ENCODE data around the gene MDM4. TPM values are rescaled to one million over a fixed set of nuclear protein-coding genes. Genes with fewer than 3 reads are reported as not detected.
A peak's percentile ranks its signal among the peaks of the same experiment; 100 is the strongest.

MDM4 gene
- total RNA-seq, 2 experiments from 2014 or later = 72.2 to 72.4 TPM

DNA sequence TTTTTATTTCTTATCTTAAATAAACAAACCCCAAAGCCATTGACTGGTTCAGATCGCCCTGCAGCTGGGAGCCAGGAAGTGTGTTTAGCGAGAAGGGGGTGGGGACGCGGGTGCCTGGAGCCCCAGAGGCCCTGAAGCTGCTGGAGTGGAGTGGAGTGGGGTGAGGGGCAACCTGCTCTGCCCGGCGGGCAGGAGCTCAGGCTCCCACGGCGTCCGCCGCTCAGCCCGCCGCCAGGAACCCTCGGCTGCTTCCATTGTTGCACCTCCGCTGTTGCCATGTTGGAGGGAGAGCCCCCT lies 22.3 kb upstream of the MDM4 start:
- H3K27me3 Mint-ChIP-seq (ENCODE audit: low read depth) = peaks cover 2% of the 10 kb centered on the region
- peak; percentile 59 for ATAC-seq
- H3K9me3 Mint-ChIP-seq (ENCODE audit: insufficient read depth) = no peaks in the 10 kb centered on the region
- H3K4me3 Mint-ChIP-seq = peak overlapping the region; percentile 77
- H3K36me3 Mint-ChIP-seq (ENCODE audit: low read depth) = peaks cover 5% of the 10 kb centered on the region
- peak overlapping the region; percentile 89 for H3K27ac Mint-ChIP-seq
- peaks cover 53% of the 10 kb centered on the region for H3K4me1 Mint-ChIP-seq (ENCODE audit: low read depth)
- ChIA-PET CTCF (interaction anchor here (0.8 to 18.9 kb wide), 15 partner anchors 8 to 736 kb away, joined by 3 to 1090 read pairs (median 7); no protein-coding TSS in a partner anchor), POLR2A (interaction anchor here (0.8 to 3.4 kb wide), 13 partner anchors 9 to 93 kb away, joined by 3 to 27 read pairs (median 5); partner anchors contain the start of gene MDM4)
- peak; percentile 71 for DNase-seq

DNA sequence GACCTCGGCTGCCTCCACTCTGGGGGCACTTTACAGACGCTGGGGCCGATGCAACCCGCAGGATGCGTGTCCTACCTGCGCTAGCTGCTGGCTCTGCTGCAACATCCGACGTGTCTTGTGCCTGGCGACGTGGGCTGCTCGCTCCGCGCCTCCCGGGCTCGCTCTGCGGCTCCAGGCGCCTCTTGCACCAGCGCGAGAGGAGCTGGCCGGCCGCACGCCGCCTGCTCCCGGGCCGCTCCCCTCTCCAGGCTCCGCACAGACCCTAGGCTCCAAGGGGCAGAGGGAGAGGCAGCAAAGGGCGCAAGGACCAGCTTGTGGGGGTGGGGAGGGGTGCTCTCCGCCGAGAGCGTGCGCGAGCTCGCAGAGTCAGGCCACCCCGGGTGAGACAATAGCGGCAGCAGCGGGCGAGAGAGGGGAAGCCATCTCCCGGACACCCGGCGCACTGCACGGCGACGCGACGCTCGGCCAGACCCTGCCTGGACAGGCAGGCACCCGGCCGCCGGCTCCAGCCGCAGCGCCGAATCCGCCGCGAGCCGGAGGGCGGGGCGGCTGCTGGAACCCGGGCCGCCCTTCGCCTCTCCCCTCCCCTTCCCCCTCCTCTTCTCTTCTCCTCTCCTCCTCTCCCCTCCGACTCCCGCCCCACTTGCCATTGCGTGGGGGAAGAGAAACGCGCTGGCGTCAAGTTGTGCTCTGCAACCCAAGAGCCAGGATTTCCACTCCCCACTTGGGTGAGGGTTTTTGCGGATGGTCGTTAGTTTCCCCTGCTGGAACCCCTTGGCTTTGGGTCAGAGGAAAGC lies 21.7 kb upstream of the MDM4 start, which contains the start of gene PIK3C2B:
Gene PIK3C2B (minus strand): TSS at position 525 of the 797 bp plus-strand sequence. CDS start 25,003 bp downstream, outside the sequence.
- peaks cover 4% of the 10 kb centered on the region for H3K36me3 Mint-ChIP-seq (ENCODE audit: low read depth)
- peaks cover 58% of the 10 kb centered on the region for H3K4me1 Mint-ChIP-seq (ENCODE audit: low read depth)
- peak within 1 kb of the TSS; percentile 77 for H3K4me3 Mint-ChIP-seq
- peak; percentile 86 for ATAC-seq
- peak within 1 kb of the TSS; percentile 89 for H3K27ac Mint-ChIP-seq
- ChIA-PET CTCF (interaction anchor here (0.8 to 18.9 kb wide), 18 partner anchors 8 to 735 kb away, joined by 3 to 1090 read pairs (median 6); no protein-coding TSS in a partner anchor), POLR2A (interaction anchor here (0.8 to 3.4 kb wide), 15 partner anchors 9 to 93 kb away, joined by 3 to 27 read pairs (median 5); partner anchors contain the start of gene MDM4)
- DNase-seq = peak; percentile 80
- no peaks in the 10 kb centered on the region for H3K9me3 Mint-ChIP-seq (ENCODE audit: insufficient read depth)
- peaks cover 2% of the 10 kb centered on the region for H3K27me3 Mint-ChIP-seq (ENCODE audit: low read depth)

DNA sequence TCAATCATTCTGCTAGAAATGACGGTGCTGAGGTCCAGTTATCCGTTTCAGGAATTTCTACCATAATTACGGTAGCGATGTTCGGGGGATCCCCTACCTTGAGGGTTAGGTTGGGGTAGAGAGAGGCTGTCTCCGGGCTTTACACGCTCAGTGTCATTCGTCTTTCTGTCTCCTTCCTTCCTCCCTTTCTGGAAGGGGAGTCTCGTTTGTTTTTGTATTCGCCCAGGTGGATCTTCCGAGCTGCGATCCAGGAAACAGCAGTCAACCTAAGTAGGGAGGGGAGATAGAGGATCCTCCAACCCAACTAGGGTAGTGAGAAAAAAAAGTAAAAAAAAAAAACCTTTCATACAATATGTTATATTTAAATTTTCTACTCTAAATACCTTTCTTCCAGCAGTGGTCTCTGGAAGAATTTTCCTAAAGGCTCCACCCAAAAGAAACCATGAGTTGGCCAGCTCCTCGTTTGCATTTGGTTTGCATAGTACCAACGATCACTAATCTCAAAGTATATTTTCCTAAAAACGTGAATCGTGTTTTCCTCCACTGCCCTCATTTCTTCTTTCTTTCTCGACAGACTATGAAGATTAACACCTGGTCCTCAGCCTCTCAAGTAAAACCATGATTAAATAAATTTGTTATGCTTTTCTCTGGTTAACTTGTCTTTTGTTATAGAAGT lies 21.0 kb upstream of the MDM4 start:
- peaks cover 2% of the 10 kb centered on the region for H3K27me3 Mint-ChIP-seq (ENCODE audit: low read depth)
- H3K36me3 Mint-ChIP-seq (ENCODE audit: low read depth) = no peaks in the 10 kb centered on the region
- no peaks in the 10 kb centered on the region for H3K9me3 Mint-ChIP-seq (ENCODE audit: insufficient read depth)
- H3K4me3 Mint-ChIP-seq = peak overlapping the region; percentile 77
- peaks cover 55% of the 10 kb centered on the region for H3K4me1 Mint-ChIP-seq (ENCODE audit: low read depth)
- peak; percentile 43 for ATAC-seq
- ChIA-PET CTCF (interaction anchor here (0.8 to 18.9 kb wide), 13 partner anchors 7 to 312 kb away, joined by 3 to 1090 read pairs (median 11); no protein-coding TSS in a partner anchor), POLR2A (interaction anchor here (0.6 to 3.4 kb wide), 11 partner anchors 11 to 250 kb away, joined by 3 to 27 read pairs (median 5); partner anchors contain the start of gene MDM4)
- H3K27ac Mint-ChIP-seq = peak overlapping the region; percentile 80
- DNase-seq = no peak

DNA sequence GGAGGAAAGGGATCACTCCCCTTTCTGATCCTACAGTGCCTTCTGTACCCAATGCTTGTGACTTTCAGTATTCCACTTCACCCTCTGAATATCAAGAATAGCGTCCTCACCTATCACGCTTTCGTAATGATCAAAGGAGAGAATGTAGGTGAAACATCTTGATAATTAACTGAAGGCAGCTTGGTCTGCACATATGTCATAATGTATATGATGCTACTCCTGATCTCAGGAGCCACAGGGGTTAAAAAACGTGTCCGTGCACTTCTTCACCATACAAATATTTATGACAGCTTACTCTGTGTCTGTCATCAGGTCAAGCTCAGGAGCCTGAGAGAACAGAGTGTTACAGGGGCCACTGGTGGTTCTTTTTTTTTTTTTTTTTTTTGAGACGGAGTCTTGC lies 20.4 kb upstream of the MDM4 start:
- peak overlapping the region; percentile 36 for H3K27ac Mint-ChIP-seq
- H3K4me1 Mint-ChIP-seq (ENCODE audit: low read depth) = peaks cover 51% of the 10 kb centered on the region
- POLR2A ChIA-PET = interaction anchor here (0.6 to 2.5 kb wide), 7 partner anchors 11 to 249 kb away, joined by 3 to 27 read pairs (median 4); partner anchors contain the start of gene MDM4
- CTCF ChIA-PET = interaction anchor here (0.9 to 18.9 kb wide), 9 partner anchors 10 to 311 kb away, joined by 3 to 1090 read pairs (median 14); no protein-coding TSS in a partner anchor
- peak overlapping the region; percentile 77 for H3K4me3 Mint-ChIP-seq
- ATAC-seq (no peak), DNase-seq (no peak)
- H3K36me3 Mint-ChIP-seq (ENCODE audit: low read depth) = no peaks in the 10 kb centered on the region
- H3K27me3 Mint-ChIP-seq (ENCODE audit: low read depth) = peaks cover 2% of the 10 kb centered on the region
- no peaks in the 10 kb centered on the region for H3K9me3 Mint-ChIP-seq (ENCODE audit: insufficient read depth)

DNA sequence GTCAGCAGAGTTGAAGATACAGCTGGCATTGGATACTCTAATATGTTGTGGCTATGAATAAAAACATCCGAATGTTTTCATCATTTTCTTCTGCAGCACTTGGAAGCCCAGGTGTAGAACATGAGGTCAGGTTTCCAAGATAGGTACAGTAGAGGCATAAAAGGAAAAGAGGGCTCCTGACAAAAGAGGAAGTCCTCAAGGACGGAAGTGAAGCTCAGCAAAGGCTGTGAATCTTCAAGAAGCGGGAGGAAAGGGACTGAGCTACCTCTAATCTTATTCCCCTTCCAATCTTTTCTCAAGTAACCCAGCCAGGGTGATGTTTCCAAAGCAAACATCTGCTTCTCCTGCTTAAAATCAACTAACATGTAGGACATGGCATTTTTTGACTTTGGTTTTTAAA lies 17.2 kb upstream of the MDM4 start:
- H3K9me3 Mint-ChIP-seq (ENCODE audit: insufficient read depth) = no peaks in the 10 kb centered on the region

DNA sequence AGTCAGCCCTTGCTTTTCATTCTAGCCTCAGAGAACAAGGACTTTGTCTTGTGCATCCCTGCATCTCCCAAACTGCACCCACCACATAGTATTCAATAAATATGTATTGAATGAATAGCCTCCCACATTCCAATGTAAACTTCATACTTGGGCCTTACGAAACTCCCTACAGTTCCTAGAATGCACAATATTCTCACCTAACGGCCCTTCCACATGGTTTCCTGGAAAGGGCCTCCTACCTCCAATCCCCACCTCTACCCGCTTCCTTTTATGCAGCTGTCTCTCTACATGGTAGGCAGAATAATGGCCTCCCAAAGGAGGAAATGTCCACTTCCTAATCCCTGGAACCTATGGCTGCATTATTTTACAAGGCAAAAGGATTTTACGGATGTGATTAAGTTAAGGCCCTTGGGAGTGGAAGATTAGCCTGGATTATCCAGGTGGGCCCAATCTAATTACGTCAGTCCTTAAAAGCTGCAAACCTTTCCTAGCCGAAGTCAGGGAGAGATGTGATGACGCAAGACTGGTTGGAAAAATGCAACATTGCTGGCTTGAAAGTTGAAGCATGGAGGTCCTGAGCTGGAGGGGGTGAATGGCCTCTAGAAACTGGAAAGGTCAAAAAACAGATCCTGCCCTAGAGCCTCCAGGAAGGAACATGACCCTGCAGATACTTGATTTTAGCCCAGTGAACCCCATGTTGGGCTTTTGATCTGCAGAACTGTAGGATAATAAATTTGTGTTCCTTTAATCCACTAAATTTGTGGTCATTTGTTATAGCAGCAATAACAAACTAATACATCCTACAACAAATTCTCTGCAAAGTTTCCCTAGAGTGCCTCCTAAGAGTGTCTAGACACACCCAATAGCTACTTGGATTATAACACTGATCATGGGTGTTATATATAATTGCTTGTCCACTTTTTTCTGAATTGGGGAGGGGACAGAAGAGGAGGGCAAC lies 16.4 kb upstream of the MDM4 start:
- ATAC-seq (no peak), DNase-seq (no peak)
- ChIA-PET CTCF (interaction anchor here (0.9 to 18.9 kb wide), 10 partner anchors 16 to 307 kb away, joined by 3 to 1090 read pairs (median 4); partner anchors contain the start of gene MDM4), POLR2A (interaction anchor here (1.6 kb wide), 1 partner anchor 7 kb away, joined by 7 read pairs; no protein-coding TSS in a partner anchor)
- no peaks in the 10 kb centered on the region for H3K36me3 Mint-ChIP-seq (ENCODE audit: low read depth)
- peaks cover 32% of the 10 kb centered on the region for H3K4me1 Mint-ChIP-seq (ENCODE audit: low read depth)
- H3K27ac Mint-ChIP-seq = no peak overlapping the region
- peaks cover 2% of the 10 kb centered on the region for H3K27me3 Mint-ChIP-seq (ENCODE audit: low read depth)
- no peaks in the 10 kb centered on the region for H3K9me3 Mint-ChIP-seq (ENCODE audit: insufficient read depth)
- no peak overlapping the region for H3K4me3 Mint-ChIP-seq

More for the DNA sequence above, 17.2 kb upstream of the MDM4 start:
- ChIA-PET POLR2A (interaction anchor here (1.0 to 1.6 kb wide), 2 partner anchors 7 to 50 kb away, joined by 3 to 7 read pairs; no protein-coding TSS in a partner anchor), CTCF (interaction anchor here (1.5 to 18.9 kb wide), 5 partner anchors 17 to 293 kb away, joined by 3 to 1090 read pairs (median 7); partner anchors contain the start of gene MDM4)
- Mint-ChIP-seq H3K36me3 (ENCODE audit: low read depth) (no peaks in the 10 kb centered on the region), H3K27me3 (ENCODE audit: low read depth) (peaks cover 2% of the 10 kb centered on the region), H3K27ac (no peak overlapping the region), H3K4me1 (ENCODE audit: low read depth) (peaks cover 32% of the 10 kb centered on the region), H3K4me3 (no peak overlapping the region)
- DNase-seq (no peak), ATAC-seq (no peak)

DNA sequence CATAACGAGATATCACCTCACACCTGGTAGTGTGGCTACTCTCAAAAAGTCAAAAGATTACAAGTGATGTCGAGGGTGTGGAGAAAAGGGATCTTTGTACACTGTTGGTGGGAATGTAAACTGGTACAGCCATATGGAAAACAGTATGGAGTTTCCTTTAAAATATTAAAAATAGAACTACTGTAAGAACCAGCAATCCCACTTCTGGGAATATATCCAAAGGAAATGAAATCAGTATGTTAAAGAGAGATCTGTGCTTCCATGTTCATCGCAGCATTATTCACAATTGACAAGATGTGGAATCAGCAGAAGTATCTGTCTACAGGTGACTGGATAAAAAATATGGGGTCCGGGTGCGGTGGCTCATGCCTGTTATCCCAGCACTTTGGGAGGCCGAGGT lies 14.0 kb upstream of the MDM4 start:
- peaks cover 8% of the 10 kb centered on the region for H3K36me3 Mint-ChIP-seq (ENCODE audit: low read depth)
- ChIA-PET POLR2A (interaction anchor here (1.3 kb wide), 1 partner anchor 55 kb away, joined by 3 read pairs; no protein-coding TSS in a partner anchor), CTCF (interaction anchor here (1.2 to 18.9 kb wide), 18 partner anchors 9 to 629 kb away, joined by 3 to 1090 read pairs (median 8); partner anchors contain the start of genes MDM4 and PIK3C2B)
- peaks cover 32% of the 10 kb centered on the region for H3K4me1 Mint-ChIP-seq (ENCODE audit: low read depth)
- H3K9me3 Mint-ChIP-seq (ENCODE audit: insufficient read depth) = no peaks in the 10 kb centered on the region
- H3K27ac Mint-ChIP-seq = no peak overlapping the region
- ATAC-seq (no peak), DNase-seq (no peak)
- H3K4me3 Mint-ChIP-seq = no peak overlapping the region
- peaks cover 2% of the 10 kb centered on the region for H3K27me3 Mint-ChIP-seq (ENCODE audit: low read depth)

DNA sequence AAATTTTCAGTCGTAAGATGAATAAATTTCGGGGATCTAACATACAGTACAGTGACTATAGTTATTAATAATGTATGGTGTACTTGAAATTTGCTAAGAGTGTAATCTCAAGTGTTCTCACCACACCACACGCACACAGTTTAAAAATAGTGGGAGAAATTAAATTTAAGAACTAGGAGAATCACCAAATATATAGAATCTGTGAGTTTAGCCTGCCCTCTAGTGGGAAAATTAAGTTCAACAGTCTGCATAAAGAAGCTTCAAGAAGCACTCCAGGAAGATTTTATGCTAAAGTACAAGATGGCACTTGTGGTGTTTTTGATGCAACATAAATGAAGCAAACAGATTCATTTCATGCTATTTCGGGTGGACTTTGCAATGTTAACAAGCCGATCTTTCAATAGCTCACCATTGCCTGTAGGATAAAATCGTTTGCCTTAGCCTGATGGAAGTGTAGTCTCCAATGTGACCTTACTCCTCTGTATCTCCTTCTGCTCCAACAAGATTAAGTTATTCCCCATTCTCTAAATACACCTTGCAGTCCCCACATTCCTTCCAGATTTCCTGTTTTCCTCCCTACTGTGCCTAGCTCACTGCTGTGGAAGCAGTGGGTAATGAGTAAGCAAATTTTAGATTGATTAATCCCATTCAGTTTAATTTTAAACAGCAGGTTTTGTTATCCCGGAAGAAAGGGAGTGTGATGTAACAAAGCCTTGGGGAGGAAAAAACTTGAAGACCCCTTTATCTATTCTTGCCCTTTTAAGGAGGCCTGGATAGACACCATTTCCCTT lies 12.9 kb upstream of the MDM4 start:
- H3K4me1 Mint-ChIP-seq (ENCODE audit: low read depth) = peaks cover 41% of the 10 kb centered on the region
- ChIA-PET CTCF (interaction anchor here (0.6 to 18.9 kb wide), 52 partner anchors 10 to 630 kb away, joined by 3 to 1090 read pairs (median 4); partner anchors contain the start of genes MDM4 and PIK3C2B), POLR2A (interaction anchor here (0.7 to 1.3 kb wide), 5 partner anchors 9 to 399 kb away, joined by 3 to 5 read pairs (median 3); partner anchors contain the start of gene PIK3C2B)
- H3K36me3 Mint-ChIP-seq (ENCODE audit: low read depth) = peaks cover 8% of the 10 kb centered on the region
- H3K27me3 Mint-ChIP-seq (ENCODE audit: low read depth) = no peaks in the 10 kb centered on the region
- no peak overlapping the region for H3K27ac Mint-ChIP-seq
- DNase-seq (peak; percentile 64), ATAC-seq (no peak)
- no peak overlapping the region for H3K4me3 Mint-ChIP-seq
- H3K9me3 Mint-ChIP-seq (ENCODE audit: insufficient read depth) = no peaks in the 10 kb centered on the region

DNA sequence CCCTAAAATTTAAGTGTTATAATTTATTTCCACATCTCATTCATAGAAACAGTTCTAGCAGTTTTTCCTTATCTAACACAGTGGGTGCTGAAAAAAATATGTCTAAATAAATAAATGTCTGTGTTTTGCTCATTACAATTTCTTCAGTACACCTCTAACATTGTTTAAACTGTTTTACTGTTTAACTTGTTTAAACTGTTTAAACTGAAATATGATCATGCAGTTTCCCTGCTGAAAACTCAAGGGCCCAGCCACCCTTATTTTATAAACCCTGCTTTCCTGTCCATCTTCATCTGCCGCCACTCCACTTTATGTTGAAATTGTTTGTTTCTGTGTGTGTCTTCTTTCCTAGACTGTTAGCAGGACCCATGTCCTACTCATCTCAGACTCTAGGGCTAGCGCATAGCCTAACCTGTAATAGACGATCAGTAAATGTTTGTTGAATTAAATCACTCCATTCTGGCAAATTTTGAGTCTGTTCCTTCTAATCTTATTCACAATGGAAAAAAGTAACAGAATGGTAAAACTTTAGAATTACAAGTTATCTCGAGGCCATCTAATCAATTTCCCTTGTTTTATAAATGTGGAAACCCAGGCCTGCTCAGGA lies 12.2 kb upstream of the MDM4 start:
- Mint-ChIP-seq H3K36me3 (ENCODE audit: low read depth) (peaks cover 8% of the 10 kb centered on the region), H3K27ac (no peak overlapping the region), H3K4me1 (ENCODE audit: low read depth) (peaks cover 42% of the 10 kb centered on the region), H3K27me3 (ENCODE audit: low read depth) (no peaks in the 10 kb centered on the region), H3K4me3 (no peak overlapping the region), H3K9me3 (ENCODE audit: insufficient read depth) (no peaks in the 10 kb centered on the region)
- CTCF ChIA-PET = interaction anchor here (0.6 to 18.9 kb wide), 42 partner anchors 9 to 342 kb away, joined by 3 to 1090 read pairs (median 4); partner anchors contain the start of genes MDM4 and PIK3C2B
- POLR2A ChIA-PET = interaction anchor here (1.0 to 1.3 kb wide), 3 partner anchors 10 to 75 kb away, joined by 3 to 5 read pairs (median 4); partner anchors contain the start of gene PIK3C2B
- DNase-seq = no peak
- ATAC-seq = no peak
